ENCODE measurements around the gene RAB11FIP3.
"Not testable (repeated sequence)": the region's sequence is repeated elsewhere in the genome, so short reads cannot be mapped to it uniquely, and the experiment has no call there.

RAB11FIP3 gene

DNA sequence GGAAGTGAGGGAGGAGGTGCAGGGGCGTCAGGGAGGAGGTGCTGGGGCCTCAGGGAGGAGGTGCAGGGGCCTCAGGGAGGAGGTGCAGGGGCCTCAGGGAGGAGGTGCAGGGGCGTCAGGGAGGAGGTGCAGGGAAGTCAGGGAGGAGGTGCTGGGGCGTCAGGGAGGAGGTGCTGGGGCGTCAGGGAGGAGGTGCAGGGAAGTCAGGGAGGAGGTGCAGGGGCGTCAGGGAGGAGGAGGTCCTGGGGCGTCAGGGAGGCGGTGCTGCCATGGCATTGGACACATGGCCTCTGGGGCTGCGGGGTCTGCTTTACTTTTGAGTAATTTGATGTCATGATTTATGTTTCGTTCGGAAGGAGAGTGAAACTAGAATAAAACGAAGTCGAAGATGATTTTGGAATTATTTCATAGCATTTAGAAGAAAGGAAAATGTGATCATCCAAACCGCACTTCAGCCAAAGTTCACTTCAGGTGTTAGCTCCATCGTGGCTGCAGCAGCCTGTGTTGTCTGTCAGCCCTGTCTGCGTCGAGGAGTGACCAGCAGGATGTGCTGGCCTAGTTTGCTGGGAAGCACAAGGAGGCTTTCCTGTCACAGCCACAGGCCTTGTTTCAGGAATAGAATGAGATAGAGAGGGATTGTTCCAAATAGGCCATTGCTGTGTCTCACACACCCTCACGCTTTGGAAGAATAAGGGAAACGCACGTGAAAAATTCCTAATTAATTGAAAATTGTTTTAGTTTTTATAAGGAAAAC is 42.8 kb downstream of the RAB11FIP3 start:
- Mint-ChIP-seq H3K4me3 (no peak overlapping the region), H3K9me3 (no peaks in the 10 kb centered on the region), H3K4me1 (peaks cover 11% of the 10 kb centered on the region), H3K36me3 (ENCODE audit: insufficient read depth) (peaks cover 2% of the 10 kb centered on the region), H3K27ac (ENCODE audit: low read depth) (no peak overlapping the region), H3K27me3 (no peaks in the 10 kb centered on the region)
- DNase-seq (ENCODE audit: low spot score in 2 of 2) (no peak), ATAC-seq (replicated peaks; ENCODE audit: extremely low read depth, poor library complexity, severe bottlenecking) (no peak)

GRCh38 chr16:469459-469858 is 44.0 kb downstream of the RAB11FIP3 start:
- H3K27ac Mint-ChIP-seq (ENCODE audit: low read depth) = peak overlapping the region; percentile 48
- not testable (repeated sequence) for H3K27me3 Mint-ChIP-seq, H3K9me3 Mint-ChIP-seq

GRCh38 chr16:470418-470817 is 45.0 kb downstream of the RAB11FIP3 start:
- no peak overlapping the region for H3K27ac Mint-ChIP-seq (ENCODE audit: low read depth)
- H3K27me3 Mint-ChIP-seq = no peaks in the 10 kb centered on the region
- DNase-seq (ENCODE audit: low spot score in 2 of 2) (no peak), ATAC-seq (replicated peaks; ENCODE audit: extremely low read depth, poor library complexity, severe bottlenecking) (no peak)
- peaks cover 7% of the 10 kb centered on the region for H3K4me1 Mint-ChIP-seq
- peaks cover 2% of the 10 kb centered on the region for H3K36me3 Mint-ChIP-seq (ENCODE audit: insufficient read depth)
- no peak overlapping the region for H3K4me3 Mint-ChIP-seq
- no peaks in the 10 kb centered on the region for H3K9me3 Mint-ChIP-seq

More at GRCh38 chr16:469459-469858, 44.0 kb downstream of the RAB11FIP3 start:
- H3K4me3 Mint-ChIP-seq; ATAC-seq (replicated peaks; ENCODE audit: extremely low read depth, poor library complexity, severe bottlenecking); DNase-seq (ENCODE audit: low spot score in 2 of 2); H3K36me3 Mint-ChIP-seq (ENCODE audit: insufficient read depth); H3K4me1 Mint-ChIP-seq: not testable (repeated sequence)

- DNase-seq (ENCODE audit: low spot score in 2 of 2) (no peak), ATAC-seq (replicated peaks; ENCODE audit: extremely low read depth, poor library complexity, severe bottlenecking) (no peak)
- no peak overlapping the region for H3K27ac Mint-ChIP-seq (ENCODE audit: low read depth)
- H3K9me3 Mint-ChIP-seq = no peaks in the 10 kb centered on the region
- no peak overlapping the region for H3K4me3 Mint-ChIP-seq
- peaks cover 7% of the 10 kb centered on the region for H3K4me1 Mint-ChIP-seq
- H3K36me3 Mint-ChIP-seq (ENCODE audit: insufficient read depth) = peaks cover 2% of the 10 kb centered on the region
- H3K27me3 Mint-ChIP-seq = no peaks in the 10 kb centered on the region
These were observed 46.1 kb downstream of the RAB11FIP3 start for GRCh38 chr16:471353-472198.

GRCh38 chr16:472199-472504 is 46.7 kb downstream of the RAB11FIP3 start:
- Mint-ChIP-seq H3K4me3 (no peak overlapping the region), H3K9me3 (no peaks in the 10 kb centered on the region), H3K4me1 (peaks cover 2% of the 10 kb centered on the region), H3K27ac (ENCODE audit: low read depth) (no peak overlapping the region), H3K36me3 (ENCODE audit: insufficient read depth) (peaks cover 4% of the 10 kb centered on the region), H3K27me3 (no peaks in the 10 kb centered on the region)
- no peak for ATAC-seq (replicated peaks; ENCODE audit: extremely low read depth, poor library complexity, severe bottlenecking)
- DNase-seq (ENCODE audit: low spot score in 2 of 2) = no peak

DNA sequence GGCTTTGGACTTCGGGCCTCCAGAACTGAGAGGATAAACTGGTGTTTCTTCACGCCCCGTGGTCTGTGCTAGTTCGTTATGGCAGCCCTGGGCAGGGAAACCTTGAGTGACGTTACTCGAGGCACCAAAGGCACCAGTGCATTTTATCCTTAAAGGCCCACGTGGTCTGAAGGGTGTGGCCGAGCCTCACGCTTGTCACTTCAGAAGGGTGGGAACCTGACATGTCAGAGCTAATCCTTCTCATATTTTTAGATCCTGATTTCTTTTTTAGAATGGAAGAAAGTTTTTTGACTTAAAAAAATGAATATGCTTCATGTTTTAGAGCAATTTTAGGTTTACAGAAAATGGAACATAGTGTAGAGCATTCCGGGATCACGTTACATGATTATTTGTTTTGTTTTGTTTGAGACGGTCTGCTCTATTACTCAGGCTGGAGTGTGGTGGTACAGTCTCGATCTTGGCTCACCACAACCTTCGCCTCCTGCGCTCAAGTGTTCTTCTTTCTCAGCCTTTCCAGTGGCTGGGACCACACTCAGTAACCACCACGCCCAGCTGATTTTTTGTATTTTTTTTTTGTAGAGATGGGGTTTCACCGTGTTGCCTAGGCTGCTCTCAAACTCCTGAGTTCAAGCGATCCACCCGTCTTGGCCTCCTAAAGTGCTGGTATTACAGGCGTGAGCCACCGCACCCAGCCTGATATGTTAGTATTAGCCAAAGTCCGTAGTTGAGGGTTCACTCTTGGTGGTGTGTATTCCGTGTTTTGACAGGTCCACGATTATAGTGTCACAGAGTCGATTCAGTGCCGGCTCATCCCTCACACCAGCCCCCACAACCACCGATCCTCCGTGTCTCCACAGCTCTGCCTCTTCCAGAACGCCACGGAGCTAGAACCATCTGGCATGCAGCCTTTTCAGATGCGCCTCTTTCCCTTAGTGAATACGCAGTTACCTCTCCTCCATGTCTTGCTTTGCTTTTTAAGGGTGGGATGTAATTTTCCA is 47.9 kb downstream of the RAB11FIP3 start:
- no peak for ATAC-seq (replicated peaks; ENCODE audit: extremely low read depth, poor library complexity, severe bottlenecking)
- Mint-ChIP-seq H3K36me3 (ENCODE audit: insufficient read depth) (peaks cover 4% of the 10 kb centered on the region), H3K27me3 (no peaks in the 10 kb centered on the region), H3K4me1 (no peaks in the 10 kb centered on the region), H3K27ac (ENCODE audit: low read depth) (no peak overlapping the region), H3K4me3 (no peak overlapping the region), H3K9me3 (no peaks in the 10 kb centered on the region)
- DNase-seq (ENCODE audit: low spot score in 2 of 2) = no peak

DNA sequence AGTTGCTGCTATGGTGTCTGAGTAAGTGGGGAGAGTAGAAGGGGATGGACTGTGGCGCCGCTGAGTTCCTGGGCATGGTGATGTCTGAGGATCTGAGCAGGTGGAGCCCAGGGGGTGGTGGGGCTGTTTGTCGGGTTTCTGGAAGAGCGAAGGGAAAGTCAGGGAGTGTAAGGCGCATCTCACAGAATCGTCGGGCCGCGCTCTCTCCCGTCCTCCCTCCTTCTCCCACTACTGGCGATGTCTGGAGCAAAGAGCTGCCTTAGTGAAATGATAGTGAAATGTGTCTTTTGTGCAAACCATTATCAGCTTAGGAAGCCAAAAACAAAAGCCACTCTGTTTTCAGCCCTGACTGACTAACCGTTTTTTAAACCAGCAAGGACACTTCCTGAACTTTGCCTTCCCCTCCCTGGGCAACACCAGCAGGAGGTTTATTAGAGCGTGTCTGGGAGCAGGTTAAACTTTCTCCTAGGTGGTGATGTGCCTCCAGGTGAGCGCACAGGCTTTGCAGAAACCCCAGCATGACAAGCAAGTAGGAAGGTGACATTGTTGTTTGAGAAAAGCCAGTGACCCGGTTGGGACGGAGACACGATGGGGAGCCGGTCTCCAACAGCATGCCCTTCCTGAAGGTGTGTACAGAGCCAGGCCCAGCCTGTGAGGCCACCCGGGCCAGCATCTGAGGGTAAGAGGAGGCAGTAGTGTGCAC is 49.1 kb downstream of the RAB11FIP3 start:
- ATAC-seq (replicated peaks; ENCODE audit: extremely low read depth, poor library complexity, severe bottlenecking) (no peak), DNase-seq (ENCODE audit: low spot score in 2 of 2) (no peak)
- Mint-ChIP-seq H3K4me3 (no peak overlapping the region), H3K4me1 (no peaks in the 10 kb centered on the region), H3K9me3 (no peaks in the 10 kb centered on the region), H3K36me3 (ENCODE audit: insufficient read depth) (peaks cover 4% of the 10 kb centered on the region), H3K27ac (ENCODE audit: low read depth) (peak overlapping the region; percentile 35), H3K27me3 (no peaks in the 10 kb centered on the region)

- H3K4me1 Mint-ChIP-seq = no peaks in the 10 kb centered on the region
- ATAC-seq (replicated peaks; ENCODE audit: extremely low read depth, poor library complexity, severe bottlenecking) (no peak), DNase-seq (ENCODE audit: low spot score in 2 of 2) (no peak)
- no peaks in the 10 kb centered on the region for H3K9me3 Mint-ChIP-seq
- H3K27ac Mint-ChIP-seq (ENCODE audit: low read depth) = no peak overlapping the region
- no peak overlapping the region for H3K4me3 Mint-ChIP-seq
- H3K36me3 Mint-ChIP-seq (ENCODE audit: insufficient read depth) = peaks cover 4% of the 10 kb centered on the region
- H3K27me3 Mint-ChIP-seq = no peaks in the 10 kb centered on the region
These were observed 50.6 kb downstream of the RAB11FIP3 start for GRCh38 chr16:476039-476438.

DNA sequence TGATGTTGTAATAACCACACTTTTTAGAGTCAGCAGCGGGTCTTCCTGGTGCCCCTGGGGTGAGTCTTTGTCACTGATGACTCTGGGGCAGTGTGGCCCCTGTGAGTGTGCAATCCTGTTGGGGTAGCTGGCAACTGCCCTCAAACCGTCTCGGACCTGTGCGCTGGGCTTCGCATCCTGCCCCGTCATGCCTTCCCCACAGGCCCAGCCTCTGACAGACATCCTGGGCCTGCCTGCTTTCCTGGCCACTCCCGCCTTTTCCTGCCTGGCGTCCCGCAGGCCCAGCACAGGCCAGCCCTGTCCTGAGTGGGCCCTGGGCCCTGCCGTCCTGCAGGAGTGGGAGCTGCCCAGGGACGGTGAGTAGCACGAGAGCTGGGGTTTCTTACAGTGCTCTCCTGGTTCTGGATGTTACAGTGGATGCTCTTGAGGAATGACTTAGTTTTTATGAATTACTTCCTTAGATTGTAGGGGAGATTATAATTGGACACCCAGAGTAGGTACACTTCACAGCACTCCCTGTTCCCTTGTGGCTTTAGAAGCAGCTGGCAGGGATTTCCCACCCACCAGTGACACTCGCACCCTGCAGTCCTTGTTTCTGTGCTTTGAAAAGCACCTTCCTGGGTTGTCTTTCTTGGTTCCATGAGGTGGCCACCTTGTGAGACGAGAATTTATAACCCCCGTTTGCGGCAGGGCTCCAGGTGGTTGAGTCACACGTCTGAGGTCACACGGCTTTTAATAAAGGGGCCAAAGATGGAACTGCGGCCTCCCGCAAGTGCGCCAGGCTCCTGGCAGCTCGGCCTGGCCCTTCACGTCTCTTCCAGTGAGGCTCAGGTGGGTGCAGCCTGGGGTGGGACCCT is 52.1 kb downstream of the RAB11FIP3 start:
- no peak overlapping the region for H3K4me3 Mint-ChIP-seq
- H3K9me3 Mint-ChIP-seq = no peaks in the 10 kb centered on the region
- H3K36me3 Mint-ChIP-seq (ENCODE audit: insufficient read depth) = peaks cover 2% of the 10 kb centered on the region
- no peak overlapping the region for H3K27ac Mint-ChIP-seq (ENCODE audit: low read depth)
- DNase-seq (ENCODE audit: low spot score in 2 of 2) (no peak), ATAC-seq (replicated peaks; ENCODE audit: extremely low read depth, poor library complexity, severe bottlenecking) (no peak)
- H3K4me1 Mint-ChIP-seq = no peaks in the 10 kb centered on the region
- no peaks in the 10 kb centered on the region for H3K27me3 Mint-ChIP-seq

GRCh38 chr16:478287-478686 is 52.8 kb downstream of the RAB11FIP3 start:
- not testable (repeated sequence) for H3K4me3 Mint-ChIP-seq; H3K9me3 Mint-ChIP-seq; H3K4me1 Mint-ChIP-seq; H3K27me3 Mint-ChIP-seq; ATAC-seq (replicated peaks; ENCODE audit: extremely low read depth, poor library complexity, severe bottlenecking); H3K36me3 Mint-ChIP-seq (ENCODE audit: insufficient read depth); H3K27ac Mint-ChIP-seq (ENCODE audit: low read depth); DNase-seq (ENCODE audit: low spot score in 2 of 2)

DNA sequence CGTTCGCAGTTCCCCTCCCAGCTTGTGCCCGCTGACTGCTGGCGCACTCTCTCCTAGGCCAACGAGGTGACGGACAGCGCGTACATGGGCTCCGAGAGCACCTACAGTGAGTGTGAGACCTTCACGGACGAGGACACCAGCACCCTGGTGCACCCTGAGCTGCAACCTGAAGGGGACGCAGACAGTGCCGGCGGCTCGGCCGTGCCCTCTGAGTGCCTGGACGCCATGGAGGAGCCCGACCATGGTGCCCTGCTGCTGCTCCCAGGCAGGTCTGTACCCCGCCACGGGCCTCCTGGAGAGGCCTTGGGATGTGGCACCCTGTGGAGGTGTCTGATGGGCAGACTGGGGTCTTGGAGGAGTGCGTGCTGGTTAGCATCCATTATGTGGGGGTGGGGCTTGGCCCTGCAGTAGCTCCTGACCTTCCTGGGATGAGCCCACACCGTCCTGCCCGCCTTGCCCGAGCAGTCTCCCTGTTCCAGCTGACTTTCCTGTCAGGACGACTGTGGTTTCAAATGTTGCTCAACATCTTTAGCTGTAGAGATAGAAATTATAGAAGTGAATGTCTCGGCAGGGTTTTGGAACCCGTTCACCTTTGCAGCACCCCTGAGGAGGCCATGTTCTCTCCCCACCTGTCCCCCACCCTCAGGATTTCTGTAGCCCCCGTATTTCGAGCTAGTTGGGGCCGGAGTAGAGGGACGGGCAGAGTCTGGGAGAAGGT is 57.2 kb downstream of the RAB11FIP3 start:
- Mint-ChIP-seq H3K36me3 (ENCODE audit: insufficient read depth) (peaks cover 2% of the 10 kb centered on the region), H3K27me3 (no peaks in the 10 kb centered on the region), H3K4me1 (no peaks in the 10 kb centered on the region), H3K4me3 (no peak overlapping the region), H3K9me3 (no peaks in the 10 kb centered on the region), H3K27ac (ENCODE audit: low read depth) (no peak overlapping the region)
- ATAC-seq (replicated peaks; ENCODE audit: extremely low read depth, poor library complexity, severe bottlenecking) (no peak), DNase-seq (ENCODE audit: low spot score in 2 of 2) (no peak)
